Measurements from ENCODE around the gene LTBP3.
"Not testable (repeated sequence)": the region's sequence is repeated elsewhere in the genome, so short reads cannot be mapped to it uniquely, and the experiment has no call there.

Gene LTBP3

DNA sequence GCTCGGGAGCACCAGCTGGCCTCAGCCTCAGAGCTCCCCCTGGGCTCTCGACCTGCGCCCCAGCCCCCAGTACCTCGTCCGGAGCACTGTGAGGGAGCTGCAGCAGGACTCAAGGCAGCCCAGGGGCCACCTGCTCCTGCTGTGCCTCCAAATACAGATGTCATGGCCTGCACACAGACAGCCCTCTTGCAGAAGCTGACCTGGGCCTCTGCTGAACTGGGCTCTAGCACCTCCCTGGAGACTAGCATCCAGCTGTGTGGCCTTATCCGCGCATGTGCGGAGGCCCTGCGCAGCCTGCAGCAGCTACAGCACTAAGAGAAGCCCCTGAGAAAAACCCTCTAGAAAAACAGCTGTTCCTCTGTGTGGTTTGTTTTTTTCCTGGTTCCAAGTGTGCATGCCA, 13.3 kb upstream of the LTBP3 start:
- no peak for DNase-seq

- peak; percentile 99 for DNase-seq
Observed at GRCh38 chr11:65569973-65570918, 12.1 kb upstream of the LTBP3 start, which contains the start of gene ZNRD2. Gene ZNRD2 (plus strand): TSS chr11:65570477. CDS start chr11:65570492, 15 bp downstream.

DNA sequence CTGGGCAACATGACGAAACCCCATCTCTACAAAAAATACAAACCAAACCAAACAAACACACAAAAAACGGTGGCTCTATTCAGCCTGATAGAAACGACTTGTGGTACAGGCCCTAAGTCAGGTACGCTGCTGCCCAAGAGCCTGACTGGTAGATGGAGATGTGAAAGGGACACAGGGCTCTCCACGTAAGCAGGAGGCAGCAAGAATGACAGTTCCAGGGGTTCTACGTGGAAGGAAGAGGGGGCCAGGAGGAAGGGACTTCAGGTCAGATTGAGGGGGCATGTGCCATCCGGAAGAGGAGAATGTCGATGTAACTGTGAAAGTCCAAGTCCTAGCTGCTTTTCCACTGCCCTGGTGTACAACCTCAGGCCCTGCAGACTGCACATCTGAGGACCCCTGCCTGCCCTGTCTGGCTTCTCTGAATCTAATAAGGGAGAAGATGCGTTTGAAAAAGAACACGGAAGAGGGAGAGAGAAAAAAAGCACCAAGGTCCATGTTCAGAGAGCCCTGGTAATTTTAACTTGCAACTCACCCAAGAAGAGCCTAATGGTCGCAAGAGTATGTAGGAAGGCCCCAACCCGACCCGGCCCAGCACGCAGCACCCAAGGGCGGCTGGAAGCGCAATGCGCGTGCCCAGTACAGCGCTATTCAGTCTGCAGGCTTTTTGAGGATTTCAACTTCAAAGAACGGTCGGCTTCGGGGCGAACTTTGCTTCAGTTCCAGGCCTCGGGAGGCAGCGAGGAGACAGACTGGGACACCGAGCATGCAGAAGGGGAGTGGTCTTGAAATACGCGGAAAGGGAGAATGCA, 11.2 kb upstream of the LTBP3 start:
- DNase-seq, result no peak

DNA sequence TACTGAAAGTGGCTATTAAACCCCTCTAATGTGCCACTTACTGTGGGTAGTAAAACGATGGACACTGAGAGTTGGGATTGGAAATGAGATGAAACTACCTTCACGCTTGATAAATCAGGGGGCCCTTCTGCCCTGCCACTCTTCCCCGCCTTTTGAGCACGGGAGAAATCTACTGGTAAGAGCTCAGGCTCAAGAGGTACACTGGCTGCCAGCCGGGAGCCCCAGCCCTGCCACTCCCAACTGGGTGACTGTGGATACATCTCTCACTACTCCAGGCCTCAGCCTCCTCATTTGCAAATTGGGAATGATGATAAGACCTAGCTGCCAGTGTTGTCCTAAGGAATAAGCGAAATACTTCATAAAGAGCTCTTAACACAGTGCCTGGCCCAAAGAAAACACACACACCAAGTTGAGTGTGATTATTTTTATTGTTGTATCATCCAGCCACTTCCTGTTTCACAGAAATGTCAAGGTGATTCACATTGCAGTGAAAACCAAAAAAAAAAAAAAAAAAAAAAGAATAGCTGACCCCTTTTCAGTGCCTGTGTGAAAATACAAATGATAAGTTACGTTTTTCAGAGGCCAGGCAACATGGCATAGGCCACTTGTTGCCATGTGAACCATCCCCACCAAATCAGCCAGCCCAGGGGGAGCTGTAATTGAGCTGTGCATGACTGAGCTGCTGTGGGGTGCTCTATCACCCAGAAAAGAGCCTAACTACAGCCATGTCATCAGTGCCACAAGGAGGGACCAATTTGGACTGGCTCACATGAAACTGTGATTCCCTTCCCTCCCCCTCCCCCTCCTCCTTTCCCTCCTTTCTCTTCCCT, 7.7 kb upstream of the LTBP3 start:
- DNase-seq, result no peak

DNA sequence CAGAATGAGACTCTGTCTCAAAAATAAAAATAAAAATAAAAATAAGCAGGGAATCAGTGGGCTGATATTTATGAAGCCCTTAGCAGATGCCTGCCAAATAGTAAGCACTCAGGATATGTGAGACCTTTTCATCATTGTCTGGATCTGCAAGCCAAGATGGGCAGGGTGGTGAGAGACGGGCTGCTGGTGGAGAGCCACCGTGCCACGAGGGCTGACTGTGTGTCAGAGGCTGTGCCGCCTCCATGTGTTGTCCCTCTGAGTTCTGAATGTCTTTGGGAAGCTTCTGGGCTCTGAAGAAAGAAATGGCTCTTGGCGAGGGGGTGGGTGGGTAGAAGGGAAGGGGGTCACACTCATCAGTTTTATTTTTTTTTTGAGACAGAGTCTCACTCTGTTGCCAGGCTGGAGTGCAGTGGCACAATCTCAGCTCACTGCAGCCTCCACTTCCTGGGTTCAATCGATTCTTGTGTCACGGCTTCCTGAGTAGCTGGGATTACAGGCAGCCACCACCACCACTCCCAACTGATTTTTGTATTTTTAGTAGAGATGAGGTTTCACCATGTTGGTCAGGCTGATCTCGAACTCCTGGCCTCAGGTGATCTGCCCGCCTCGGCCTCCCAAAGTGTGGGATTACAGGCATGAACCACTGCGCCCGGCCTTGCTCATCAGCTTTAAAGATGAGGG, 6.9 kb upstream of the LTBP3 start:
- not testable (repeated sequence) for DNase-seq

DNA sequence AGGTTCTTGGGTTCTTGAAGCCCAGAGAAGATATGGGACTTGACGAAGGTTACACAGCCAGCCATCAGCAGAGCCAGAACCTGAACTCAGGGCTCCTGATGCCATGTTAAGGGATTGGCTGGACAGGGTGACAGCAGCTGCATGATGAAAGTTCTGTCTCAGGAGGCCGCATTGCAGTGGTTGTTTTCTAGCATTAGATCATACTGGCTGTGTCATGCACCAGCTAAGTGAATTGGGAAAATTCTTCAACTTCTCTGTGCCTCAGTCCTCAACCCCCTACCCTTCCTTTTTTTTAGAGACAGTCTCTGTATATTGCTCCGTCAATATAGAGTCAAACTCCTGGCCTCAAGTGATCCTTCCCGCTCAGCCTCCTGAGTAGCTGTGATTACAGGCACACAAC, 5.4 kb upstream of the LTBP3 start:
- DNase-seq, result no peak

DNA sequence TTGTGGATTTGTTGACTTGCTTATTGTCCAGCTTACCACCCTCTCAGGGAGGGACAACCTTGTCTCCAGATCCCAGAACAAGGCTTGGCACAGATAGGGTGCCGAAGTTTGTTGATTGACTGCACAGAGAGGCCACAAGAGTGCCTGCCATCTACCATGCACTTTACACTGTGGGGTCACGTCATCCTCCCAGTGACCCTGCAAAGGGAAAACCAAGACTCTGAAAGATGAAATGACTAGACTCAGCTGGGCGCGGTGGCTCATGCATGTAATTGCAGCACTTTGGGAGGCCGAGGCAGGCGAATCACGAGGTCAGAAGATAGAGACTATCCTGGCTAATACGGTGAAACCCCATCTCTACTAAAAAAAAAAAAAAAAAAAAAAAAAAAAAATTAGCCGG, 4.6 kb upstream of the LTBP3 start:
- no peak for DNase-seq

DNA sequence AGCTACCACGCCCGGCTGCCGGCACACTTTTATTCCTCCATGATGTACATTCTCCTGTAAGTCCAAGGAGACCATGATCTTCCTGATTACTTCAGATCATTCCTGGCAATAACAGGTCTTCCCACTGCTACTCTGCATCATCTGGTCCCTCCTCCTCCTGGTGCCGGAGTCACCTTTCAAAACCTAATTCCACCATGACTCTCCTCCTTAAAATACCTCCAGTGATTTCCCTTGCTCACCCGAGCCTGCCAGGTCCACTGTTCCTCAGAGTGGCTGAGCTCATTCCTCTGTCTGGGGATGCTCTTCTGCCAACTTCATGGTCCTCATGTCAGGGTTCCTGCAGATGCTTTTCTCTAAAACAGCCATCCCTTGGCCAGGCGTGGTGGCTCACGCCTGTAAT, 3.9 kb upstream of the LTBP3 start:
- no peak for DNase-seq

- peak; percentile 69 for DNase-seq
Observed at GRCh38 chr11:65560555-65561418, 2.6 kb upstream of the LTBP3 start.

GRCh38 chr11:65559951-65560537, 1.9 kb upstream of the LTBP3 start:
- peak; percentile 87 for DNase-seq

GRCh38 chr11:65559535-65559934, 1.4 kb upstream of the LTBP3 start:
- DNase-seq, result peak; percentile 55

DNA sequence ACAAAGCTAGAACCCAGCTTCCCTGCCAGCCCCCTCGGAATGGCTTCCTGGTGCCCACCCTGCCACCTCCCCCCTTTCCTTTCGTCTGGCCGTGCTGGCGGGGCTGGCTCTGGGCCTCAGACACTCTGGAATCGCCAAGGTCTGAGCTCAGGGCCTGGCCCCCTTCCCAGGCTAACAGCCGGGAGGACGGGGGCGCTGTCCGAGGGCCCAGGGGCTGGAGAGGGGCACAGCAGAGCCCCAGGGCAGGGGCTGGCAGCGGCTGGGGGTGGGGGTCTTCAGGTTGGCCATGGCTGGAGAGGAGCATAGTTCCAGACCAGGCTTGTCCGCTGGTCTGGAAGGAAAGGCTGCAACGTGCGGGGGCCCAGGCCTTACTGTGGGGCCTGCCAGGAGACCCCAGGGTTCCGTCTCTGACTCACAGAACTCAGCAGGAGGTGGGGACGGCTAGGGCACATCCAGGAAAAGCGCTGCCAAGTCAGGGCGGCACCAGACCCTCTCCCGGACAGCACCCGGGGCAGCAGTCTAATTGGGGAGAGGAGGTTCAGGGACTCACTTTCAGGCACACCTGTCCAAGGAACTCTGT, 861 bp upstream of the LTBP3 start:
- peak; percentile 74 for DNase-seq

DNA sequence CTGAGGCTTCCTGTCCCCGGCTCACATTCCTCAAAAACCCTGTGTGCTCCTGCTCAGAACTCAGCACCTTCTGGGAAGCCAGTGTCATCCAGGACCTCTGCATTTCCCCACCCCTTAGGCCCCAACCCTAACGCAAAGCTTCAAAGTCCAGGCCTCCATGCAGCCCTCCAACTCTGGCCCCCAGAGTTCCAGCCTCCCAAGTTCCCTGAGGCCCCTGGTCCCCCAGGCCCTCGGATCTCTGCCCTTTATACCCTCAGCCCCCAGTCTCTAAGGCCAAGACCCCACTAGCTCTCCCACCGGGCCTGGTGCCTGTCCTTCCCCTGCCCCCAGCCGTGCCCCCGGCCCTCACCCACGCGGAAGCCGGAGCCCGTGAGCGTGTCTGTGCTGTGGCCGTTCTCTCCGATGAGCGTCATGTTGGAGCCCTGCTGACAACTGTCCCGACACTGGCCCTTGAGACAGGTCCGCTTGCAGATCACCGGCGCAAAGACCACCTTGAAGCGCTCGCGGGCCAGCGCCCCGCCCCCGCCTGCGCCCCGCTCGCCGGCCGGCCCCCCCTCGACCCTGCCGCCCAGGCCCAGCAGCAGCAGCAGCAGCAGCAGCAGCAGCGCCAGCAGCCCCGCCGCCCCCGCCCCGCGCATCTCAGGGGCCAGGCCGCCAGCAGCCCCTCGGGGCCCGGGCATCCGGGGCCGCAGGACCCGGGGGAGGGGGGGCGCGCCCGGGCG, 718 bp downstream of the LTBP3 start:
- DNase-seq, result peak; percentile 59

DNA sequence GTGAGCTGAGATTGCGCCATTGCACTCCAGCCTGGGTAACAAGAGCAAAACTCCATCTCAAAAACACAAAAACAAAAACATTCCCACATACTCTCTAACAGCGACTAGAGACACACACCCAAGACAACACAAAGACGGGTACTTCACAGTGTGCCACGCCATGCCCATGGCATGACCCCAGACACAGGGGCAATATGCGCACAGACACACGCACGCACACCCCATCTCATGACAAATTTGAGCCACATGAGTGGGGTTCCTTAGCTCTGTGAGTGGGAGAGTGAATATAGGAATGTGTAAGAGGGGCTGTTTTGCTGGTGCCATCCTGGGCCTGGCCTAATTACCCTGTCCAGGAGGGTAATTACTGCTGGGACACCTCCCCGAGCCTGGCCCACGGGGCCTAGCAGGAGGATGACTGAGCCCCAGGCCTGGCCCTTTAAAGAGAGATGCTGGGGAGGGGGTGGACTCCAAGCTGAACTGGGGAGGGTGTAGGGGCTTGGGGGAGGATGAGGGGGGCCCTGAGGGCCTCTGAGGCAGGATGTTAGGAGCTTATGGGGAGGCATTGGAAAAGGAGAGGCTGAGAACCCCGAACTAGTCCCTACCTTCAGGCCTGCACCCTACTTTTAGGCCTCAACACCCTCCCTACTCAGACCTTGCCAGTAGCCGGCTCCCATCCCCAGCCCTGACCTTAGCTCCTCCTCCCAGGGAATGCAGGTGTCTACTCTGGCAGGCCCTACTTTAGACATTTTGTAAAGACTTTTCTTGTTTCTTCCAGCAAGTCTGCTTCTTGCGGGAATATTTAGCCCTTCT, 1.5 kb downstream of the LTBP3 start:
- DNase-seq, result no peak

- no peak for DNase-seq
Observed at GRCh38 chr11:65555693-65556231, 2.4 kb downstream of the LTBP3 start.

DNA sequence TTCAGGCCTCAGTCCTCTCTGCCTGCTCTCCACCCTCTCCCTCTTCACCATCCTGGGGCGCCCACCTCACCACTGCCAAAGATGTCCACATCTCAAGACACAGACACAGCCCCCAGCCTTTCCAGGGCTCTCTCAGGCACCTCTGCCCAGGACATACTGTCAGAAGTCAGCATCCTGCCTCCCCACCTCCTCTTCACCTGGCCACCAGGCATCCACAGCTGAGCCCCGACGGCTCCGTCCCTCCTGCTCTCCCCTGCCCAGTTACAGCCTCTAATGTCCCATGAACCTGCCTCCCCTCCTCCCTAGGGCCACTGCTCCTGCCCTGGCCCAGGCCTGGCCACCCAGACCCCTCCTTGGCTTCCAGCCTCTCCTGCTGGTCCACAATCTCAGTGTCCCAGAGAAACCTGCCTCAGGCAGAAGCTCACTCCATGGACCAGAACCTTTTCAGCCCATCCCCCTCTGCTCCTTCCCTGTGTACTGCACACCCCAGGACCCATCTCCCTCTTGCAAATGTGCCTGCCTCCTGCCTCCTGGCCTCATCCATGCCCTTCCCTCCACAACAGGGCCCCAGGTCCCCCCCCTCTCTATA, 3.2 kb downstream of the LTBP3 start:
- no peak for DNase-seq

GRCh38 chr11:65554057-65554818, 3.9 kb downstream of the LTBP3 start:
- DNase-seq, result no peak

All from NCI-H69 (cell line).